GM19035 (cell line): Measurements from ENCODE around the gene RPSA.
"Not testable (repeated sequence)": the region's sequence is repeated elsewhere in the genome, so short reads cannot be mapped to it uniquely, and the experiment has no call there.

Experiments used
- ATAC-seq: cut with Tn5 transposase; IDR thresholded peaks from one replicate; pipeline ENCODE4 v1.9.1; 2021; ENCODE audit not compliant: unreplicated experiment

RPSA gene

GRCh38 chr3:39406368-39407258 is at the start of gene RPSA:
Gene RPSA, plus strand, starts transcription at chr3:39406720. Its CDS starts 934 bp downstream, at chr3:39407654.
- ATAC-seq: peak; percentile 92

GRCh38 chr3:39358333-39358732 is 48.2 kb upstream of the RPSA start:
- no peak for ATAC-seq

GRCh38 chr3:39361252-39361927 is 45.1 kb upstream of the RPSA start:
- ATAC-seq: no peak

GRCh38 chr3:39362192-39362591 is 44.3 kb upstream of the RPSA start:
- ATAC-seq: no peak

- no peak for ATAC-seq
Observed at GRCh38 chr3:39362812-39363211, 43.7 kb upstream of the RPSA start.

- ATAC-seq: not testable (repeated sequence)
Observed at GRCh38 chr3:39370450-39370849, 36.1 kb upstream of the RPSA start.

- no peak for ATAC-seq
Observed at GRCh38 chr3:39372833-39373232, 33.7 kb upstream of the RPSA start.

- ATAC-seq: no peak
Observed at GRCh38 chr3:39376959-39377634, 29.4 kb upstream of the RPSA start.

- peak; percentile 68 for ATAC-seq
Observed at GRCh38 chr3:39378088-39378487, 28.4 kb upstream of the RPSA start.

GRCh38 chr3:39378957-39379777 is 27.4 kb upstream of the RPSA start:
- no peak for ATAC-seq

- ATAC-seq: no peak
Observed at GRCh38 chr3:39379778-39380155, 26.8 kb upstream of the RPSA start.

- no peak for ATAC-seq
Observed at GRCh38 chr3:39381432-39381831, 25.1 kb upstream of the RPSA start.

- peak; percentile 73 for ATAC-seq
Observed at GRCh38 chr3:39383045-39383880, 23.3 kb upstream of the RPSA start, which contains the start of gene SLC25A38. Gene SLC25A38, plus strand, starts transcription at chr3:39383370. Its CDS starts 355 bp downstream, at chr3:39383725.

- ATAC-seq: peak; percentile 76
Observed at GRCh38 chr3:39383881-39384664, 22.4 kb upstream of the RPSA start.

- no peak for ATAC-seq
Observed at GRCh38 chr3:39384665-39385000, 21.9 kb upstream of the RPSA start.

- no peak for ATAC-seq
Observed at GRCh38 chr3:39385456-39386090, 20.9 kb upstream of the RPSA start.

- no peak for ATAC-seq
Observed at GRCh38 chr3:39386318-39386717, 20.2 kb upstream of the RPSA start.

GRCh38 chr3:39387411-39387975 is 19.0 kb upstream of the RPSA start:
- ATAC-seq: no peak
